Prostate gland (tissue), 2 donors: ENCODE data around the gene ATXN10.

Experiments
- POLR2AphosphoS5 ChIP-seq: sonication (generic); formaldehyde crosslinking; IDR thresholded peaks from one replicate; pipeline ENCODE4 v1.6.1; 2017; ENCODE audit warnings: antibody characterized with exemption
- TF ChIP-seq, protein P1 (sequence below), 4 experiments: fragments of 200-600 bp in 2 of 4; fragments of 450-650 bp in 2 of 4; sonication (generic) in 2 of 4; IDR thresholded peaks; 1 replicate in 3 of 4; 2 replicates in 1 of 4; pipeline ENCODE4 v1.5.1; 2016 to 2019; ENCODE audit warnings: antibody characterized with exemption in 4 of 4, mild to moderate bottlenecking in 2 of 4, moderate library complexity in 2 of 4

DNA sequence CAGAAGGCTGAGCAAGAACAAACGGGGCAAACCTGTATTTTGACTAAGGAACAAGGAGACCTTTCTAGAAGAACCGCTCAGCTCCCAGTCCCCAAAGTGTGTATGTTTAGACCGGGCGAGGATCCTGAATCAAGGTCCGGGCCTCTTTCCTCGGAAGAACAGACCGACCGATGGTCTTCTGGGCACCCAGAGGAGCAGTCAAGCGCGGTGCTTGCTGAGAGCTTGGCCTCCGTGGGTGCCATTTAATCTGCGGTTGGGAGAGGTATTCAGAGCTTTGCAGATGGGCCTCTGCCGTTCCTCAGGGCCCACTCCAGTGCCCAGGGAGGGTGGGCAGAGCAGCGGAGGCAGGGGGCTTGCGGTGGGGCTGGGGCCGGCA lies 26.5 kb upstream of the ATXN10 start:
- no peak for TF ChIP-seq POLR2AphosphoS5
- TF ChIP-seq, protein P1, sequence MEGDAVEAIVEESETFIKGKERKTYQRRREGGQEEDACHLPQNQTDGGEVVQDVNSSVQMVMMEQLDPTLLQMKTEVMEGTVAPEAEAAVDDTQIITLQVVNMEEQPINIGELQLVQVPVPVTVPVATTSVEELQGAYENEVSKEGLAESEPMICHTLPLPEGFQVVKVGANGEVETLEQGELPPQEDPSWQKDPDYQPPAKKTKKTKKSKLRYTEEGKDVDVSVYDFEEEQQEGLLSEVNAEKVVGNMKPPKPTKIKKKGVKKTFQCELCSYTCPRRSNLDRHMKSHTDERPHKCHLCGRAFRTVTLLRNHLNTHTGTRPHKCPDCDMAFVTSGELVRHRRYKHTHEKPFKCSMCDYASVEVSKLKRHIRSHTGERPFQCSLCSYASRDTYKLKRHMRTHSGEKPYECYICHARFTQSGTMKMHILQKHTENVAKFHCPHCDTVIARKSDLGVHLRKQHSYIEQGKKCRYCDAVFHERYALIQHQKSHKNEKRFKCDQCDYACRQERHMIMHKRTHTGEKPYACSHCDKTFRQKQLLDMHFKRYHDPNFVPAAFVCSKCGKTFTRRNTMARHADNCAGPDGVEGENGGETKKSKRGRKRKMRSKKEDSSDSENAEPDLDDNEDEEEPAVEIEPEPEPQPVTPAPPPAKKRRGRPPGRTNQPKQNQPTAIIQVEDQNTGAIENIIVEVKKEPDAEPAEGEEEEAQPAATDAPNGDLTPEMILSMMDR (IDR thresholded peaks at IDR 0.05), result no peak
